ENCODE data around the gene TENM4.
"Not testable (repeated sequence)": the region's sequence is repeated elsewhere in the genome, so short reads cannot be mapped to it uniquely, and the experiment has no call there.

TENM4 gene

DNA sequence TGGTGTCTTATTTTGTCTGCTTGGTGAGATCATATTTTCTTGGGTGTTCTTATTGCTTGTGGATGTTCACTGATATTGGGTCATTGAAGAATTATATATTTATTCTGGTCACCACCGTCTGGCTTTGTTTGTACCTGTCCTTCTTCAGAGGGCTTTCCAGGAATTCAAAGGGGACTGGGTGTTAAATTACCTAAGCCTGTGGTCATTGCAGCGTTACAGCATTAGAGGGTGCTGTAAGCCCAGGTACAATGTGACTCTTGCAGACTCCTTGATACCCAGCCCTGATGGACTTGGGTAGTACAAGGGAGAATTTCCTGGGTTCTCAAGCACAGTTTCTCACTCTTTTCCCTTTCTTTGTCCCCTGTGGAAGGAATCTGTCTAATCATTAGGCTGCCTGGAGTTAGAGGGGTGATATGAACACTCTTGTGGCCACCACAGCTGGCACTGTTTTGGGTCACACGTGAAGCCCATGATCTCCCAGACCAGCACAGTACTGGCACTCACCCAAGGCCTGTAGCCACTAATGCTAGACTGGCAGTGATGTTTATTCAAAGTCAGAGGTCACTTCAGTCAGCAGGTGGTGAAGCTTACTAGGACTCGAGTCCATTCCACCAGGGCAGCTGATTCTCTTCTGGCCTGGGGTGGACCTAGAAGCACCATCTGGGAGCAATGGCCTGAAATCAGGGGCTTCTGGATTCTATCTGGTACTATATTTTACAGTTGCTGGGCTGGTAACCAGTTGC is 810.1 kb downstream of the TENM4 start:
- TF ChIP-seq, protein P1, sequence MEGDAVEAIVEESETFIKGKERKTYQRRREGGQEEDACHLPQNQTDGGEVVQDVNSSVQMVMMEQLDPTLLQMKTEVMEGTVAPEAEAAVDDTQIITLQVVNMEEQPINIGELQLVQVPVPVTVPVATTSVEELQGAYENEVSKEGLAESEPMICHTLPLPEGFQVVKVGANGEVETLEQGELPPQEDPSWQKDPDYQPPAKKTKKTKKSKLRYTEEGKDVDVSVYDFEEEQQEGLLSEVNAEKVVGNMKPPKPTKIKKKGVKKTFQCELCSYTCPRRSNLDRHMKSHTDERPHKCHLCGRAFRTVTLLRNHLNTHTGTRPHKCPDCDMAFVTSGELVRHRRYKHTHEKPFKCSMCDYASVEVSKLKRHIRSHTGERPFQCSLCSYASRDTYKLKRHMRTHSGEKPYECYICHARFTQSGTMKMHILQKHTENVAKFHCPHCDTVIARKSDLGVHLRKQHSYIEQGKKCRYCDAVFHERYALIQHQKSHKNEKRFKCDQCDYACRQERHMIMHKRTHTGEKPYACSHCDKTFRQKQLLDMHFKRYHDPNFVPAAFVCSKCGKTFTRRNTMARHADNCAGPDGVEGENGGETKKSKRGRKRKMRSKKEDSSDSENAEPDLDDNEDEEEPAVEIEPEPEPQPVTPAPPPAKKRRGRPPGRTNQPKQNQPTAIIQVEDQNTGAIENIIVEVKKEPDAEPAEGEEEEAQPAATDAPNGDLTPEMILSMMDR (conservative IDR thresholded peaks at IDR 0.05; ENCODE audit: low read length): no peak
- no peak for DNase-seq (ENCODE audit: low read depth)
- H3K4me3 ChIP-seq (ENCODE audit: low read length): no peak overlapping the region

DNA sequence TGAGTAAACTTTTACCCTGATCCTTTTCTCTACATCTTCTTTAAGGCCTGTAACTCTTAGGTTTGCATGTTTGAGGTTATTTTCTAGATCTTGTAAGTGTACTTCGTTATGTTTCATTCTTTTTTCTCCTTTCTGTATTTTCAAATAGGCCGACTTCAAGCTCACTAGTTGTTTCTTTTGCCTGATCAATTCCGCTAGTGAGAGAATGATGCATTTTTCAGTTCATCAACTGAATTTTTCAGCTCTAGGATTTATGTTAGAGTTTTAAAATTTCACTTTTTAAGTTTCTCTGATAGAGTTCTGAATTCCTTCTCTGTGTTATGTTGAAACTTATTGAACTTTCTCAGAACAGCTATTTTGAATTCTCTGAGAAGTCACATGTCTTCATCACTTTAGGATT is 810.7 kb downstream of the TENM4 start:
- no peak overlapping the region for H3K4me3 ChIP-seq (ENCODE audit: low read length)
- no peak for DNase-seq (ENCODE audit: low read depth)
- TF ChIP-seq, protein P1 (conservative IDR thresholded peaks at IDR 0.05; ENCODE audit: low read length): no peak

DNA sequence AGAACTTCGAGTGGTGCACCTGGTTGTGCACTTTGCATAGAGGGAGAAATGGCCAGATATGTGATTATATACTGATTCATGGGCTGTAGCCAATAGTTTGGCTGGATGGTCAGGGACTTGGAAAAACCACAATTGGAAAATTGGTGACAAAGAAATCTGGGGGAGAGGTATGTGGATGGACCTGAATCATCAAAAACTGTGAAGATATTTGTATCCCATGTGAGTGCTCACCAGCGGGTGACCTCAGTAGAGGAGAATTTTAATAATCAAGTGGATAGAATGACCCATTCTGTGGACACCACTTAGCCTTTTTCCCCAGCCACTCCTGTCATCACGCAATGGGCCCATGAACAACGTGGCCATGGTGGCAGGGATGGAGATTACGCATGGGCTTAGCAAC is 818.2 kb downstream of the TENM4 start:
- H3K4me3 ChIP-seq (ENCODE audit: low read length): no peak overlapping the region
- TF ChIP-seq, protein P1 (conservative IDR thresholded peaks at IDR 0.05; ENCODE audit: low read length): no peak
- DNase-seq (ENCODE audit: low read depth): no peak

DNA sequence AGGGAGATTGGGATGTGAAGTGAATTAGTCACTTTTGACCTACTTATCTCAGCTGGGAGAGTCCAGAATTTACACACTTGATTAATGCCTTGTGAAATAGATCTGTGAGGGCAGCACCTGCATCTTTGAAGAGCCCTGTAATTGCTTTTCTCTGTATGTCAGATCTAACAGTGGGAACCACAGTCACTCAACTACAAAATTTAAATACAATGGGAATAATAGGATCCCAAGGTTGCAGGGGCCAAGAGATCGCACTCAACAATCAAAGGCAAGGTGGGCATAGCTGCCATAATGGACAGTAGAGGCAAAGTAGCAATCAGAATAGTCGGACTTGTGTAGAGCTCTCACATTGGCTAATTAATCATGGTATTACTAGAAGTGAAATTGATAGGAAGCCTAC is 820.7 kb downstream of the TENM4 start:
- H3K4me3 ChIP-seq (ENCODE audit: low read length): no peak overlapping the region
- TF ChIP-seq, protein P1 (conservative IDR thresholded peaks at IDR 0.05; ENCODE audit: low read length): no peak

DNA sequence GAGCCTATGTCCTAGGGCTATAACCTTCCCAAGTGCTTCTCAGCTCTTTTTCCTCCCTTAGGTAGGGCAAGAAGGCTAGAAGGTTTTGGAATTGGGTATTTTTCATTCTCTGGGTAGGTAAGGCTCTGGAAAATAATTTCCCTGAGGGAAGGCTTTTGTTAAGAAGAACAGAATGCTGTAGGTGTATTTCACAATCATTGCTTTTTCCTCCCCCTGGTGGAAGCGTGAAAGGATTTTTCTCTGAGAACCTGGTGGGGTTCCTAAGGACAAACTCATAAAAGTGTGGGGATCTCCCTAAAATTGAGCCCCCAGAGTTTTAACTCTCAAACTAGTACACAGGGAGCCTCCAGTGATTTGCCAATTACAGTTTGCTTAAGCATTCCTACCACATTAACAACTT is 825.1 kb downstream of the TENM4 start:
- TF ChIP-seq, protein P1 (conservative IDR thresholded peaks at IDR 0.05; ENCODE audit: low read length): no peak; the same call in 1 of the 2 replicates
- no peak for DNase-seq (ENCODE audit: low read depth)

More for the DNA sequence above, 820.7 kb downstream of the TENM4 start:
- DNase-seq (ENCODE audit: low read depth): no peak

DNA sequence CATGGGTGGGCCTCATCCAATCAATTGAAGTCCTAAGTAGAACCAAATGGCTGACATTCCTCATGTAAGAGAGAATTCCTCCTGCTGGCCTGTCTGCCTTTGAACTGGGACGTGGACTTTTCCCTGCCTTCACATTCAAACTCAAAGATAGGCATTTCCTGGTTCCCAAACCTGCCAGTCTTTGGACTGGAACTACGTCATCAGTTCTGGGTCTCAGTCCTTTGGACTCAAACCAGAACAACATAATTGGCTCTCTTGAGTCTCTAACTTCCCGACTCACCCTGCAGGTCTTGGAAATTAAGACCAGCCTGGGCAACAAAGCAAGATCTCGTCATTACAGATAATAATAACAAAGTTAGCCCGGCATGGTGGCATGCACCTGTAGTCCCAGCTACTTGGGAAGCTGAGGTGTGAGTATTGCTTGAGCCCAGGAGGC is 827.4 kb downstream of the TENM4 start:
- TF ChIP-seq, protein P1 (conservative IDR thresholded peaks at IDR 0.05; ENCODE audit: low read length): no peak
- no peak overlapping the region for H3K4me3 ChIP-seq (ENCODE audit: low read length)
- DNase-seq (ENCODE audit: low read depth): no peak

More for the DNA sequence above, 825.1 kb downstream of the TENM4 start:
- no peak overlapping the region for H3K4me3 ChIP-seq (ENCODE audit: low read length)

DNA sequence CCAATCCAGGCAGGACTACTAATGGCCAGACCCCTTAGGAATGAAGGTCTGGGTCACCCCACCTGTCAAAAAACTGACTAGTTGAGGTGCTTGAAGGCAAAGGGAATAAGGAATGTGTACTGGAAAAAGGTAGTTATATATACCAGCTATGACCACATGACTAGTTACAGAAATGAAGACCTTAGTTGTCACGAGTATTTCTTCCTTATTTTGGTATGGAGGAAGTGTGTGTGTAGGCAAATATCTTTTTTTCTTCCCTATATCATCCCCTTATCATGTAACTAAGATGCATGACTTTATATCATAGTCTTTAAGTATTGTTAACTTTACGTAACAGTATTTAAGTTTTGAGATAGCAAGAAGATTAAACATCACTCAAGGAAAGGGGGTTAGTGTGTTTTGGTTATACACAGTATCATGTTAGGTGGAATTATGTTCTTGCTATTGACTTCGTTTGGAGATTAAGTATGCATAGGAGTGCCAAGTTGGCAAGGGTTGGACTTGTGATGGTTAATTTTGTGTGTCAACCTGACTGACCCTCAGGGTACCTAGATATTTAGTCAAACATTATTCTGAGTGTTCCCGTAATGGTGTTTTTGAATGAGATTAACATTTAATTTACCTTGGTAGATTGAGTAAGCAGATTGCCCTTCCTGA is 828.0 kb downstream of the TENM4 start:
- DNase-seq (ENCODE audit: low read depth): no peak
- no peak overlapping the region for H3K4me3 ChIP-seq (ENCODE audit: low read length)
- TF ChIP-seq, protein P1 (conservative IDR thresholded peaks at IDR 0.05; ENCODE audit: low read length): no peak

DNA sequence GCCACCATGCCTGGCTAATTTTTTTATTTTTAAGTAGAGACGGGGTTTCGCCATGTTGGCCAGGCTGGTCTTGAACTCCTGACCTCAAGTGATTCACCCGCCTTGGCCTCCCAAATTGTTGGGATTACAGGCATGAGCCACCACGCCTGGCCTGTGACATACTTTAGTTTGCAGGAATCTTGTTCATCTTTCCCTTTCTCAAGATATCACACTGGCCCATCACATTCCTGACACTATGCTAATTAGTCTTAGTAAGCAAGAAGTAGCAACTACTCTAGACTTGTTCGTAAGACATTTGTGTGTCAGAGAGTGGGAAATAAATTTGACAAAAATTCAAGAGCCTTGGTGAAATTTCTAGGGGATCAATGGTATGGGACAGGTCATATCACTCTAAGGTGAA is 831.5 kb downstream of the TENM4 start:
- not testable (repeated sequence) for H3K4me3 ChIP-seq (ENCODE audit: low read length); DNase-seq (ENCODE audit: low read depth)

Data from AG10803 (cell line).